SK-N-SH (cell line): ENCODE measurements around the gene SETD1B.

Experiments
- CTCF ChIP-seq: fragments of 200-600 bp; sonication (generic); IDR thresholded peaks from 2 replicates; pipeline ENCODE4 v1.6.1; 2017; ENCODE audit warnings: antibody characterized with exemption, mild to moderate bottlenecking, moderate library complexity
- EP300 ChIP-seq, 2 experiments: IDR thresholded peaks; 2 replicates each; pipeline versions ENCODE4 v1.4.0 to v1.6.1; 2012; ENCODE audit warnings: borderline replicate concordance in 1 of 2, low read depth in 1 of 2, low read length in 1 of 2
- NRF1 ChIP-seq: IDR thresholded peaks from 2 replicates; pipeline ENCODE4 v1.6.1; 2012; ENCODE audit warnings: low read depth, mild to moderate bottlenecking, low read length
- POLR2AphosphoS5 ChIP-seq: IDR thresholded peaks from 2 replicates; pipeline ENCODE4 v1.6.1; 2012; ENCODE audit warnings: low read depth, low read length
- REST ChIP-seq: IDR thresholded peaks from 2 replicates; pipeline ENCODE4 v1.6.1; 2012; ENCODE audit warnings: mild to moderate bottlenecking, low read depth, low read length, moderate library complexity

GRCh38 chr12:121792607-121793439 is 11.0 kb upstream of the SETD1B start:
- no peak for TF ChIP-seq CTCF
- no peak for TF ChIP-seq POLR2AphosphoS5
- TF ChIP-seq NRF1 = no peak
- TF ChIP-seq EP300 (IDR thresholded peaks at IDR 0.05; ENCODE audit: borderline replicate concordance in 1 of 2, low read depth in 1 of 2, low read length in 1 of 2) = no peak
- TF ChIP-seq REST = no peak
